SK-N-SH treated with all-trans-retinoic acid at 6 μM for 48 hours (cell line): ENCODE results near the gene RRM2.

Source experiments
- PATZ1 ChIP-seq: fragments of 250-450 bp; sonication (Bioruptor Pico); IDR thresholded peaks from 2 replicates; pipeline ENCODE4 v1.8.0; 2020; ENCODE audit warnings: mild to moderate bottlenecking, moderate library complexity, borderline replicate concordance
- ZFP30 ChIP-seq: fragments of 450-650 bp; formaldehyde crosslinking; IDR thresholded peaks from 2 replicates; pipeline ENCODE4 v1.5.0; 2022; ENCODE audit warnings: mild to moderate bottlenecking, moderate library complexity
- TF ChIP-seq, protein P1 (sequence below): fragments of 250-450 bp; sonication (Bioruptor Pico); IDR thresholded peaks from 2 replicates; pipeline ENCODE4 v1.5.1; 2020; ENCODE audit warnings: low read depth, mild to moderate bottlenecking, moderate library complexity

DNA sequence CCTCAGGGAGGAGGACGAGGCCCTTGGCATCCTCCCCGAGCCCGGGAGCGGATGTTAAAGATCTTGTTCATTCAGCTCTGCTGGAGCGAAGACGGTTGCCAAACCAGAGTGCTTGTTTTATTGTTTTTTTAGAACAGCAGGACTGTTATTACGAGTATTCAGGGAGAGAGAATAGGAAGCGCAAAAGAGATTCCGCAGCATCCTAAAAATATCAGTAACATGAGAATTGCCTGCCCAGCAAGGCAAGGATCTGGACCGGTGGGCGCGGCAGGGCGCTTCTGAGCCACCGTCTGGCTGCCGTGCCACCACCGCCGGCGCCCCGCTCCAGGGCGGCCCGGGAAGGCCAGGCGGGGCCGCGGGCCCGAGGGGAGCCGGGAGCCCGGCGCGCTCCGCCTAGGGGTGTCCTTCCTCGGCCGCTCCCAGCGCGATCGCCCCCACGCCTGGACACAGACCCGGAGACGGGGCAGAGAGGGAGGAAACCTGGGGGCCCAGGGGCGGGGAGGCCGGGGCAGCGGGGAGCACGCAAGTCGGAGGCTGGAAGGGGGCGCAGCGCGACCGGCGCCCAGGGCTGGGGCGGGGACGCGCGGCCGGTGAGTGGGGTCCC lies 43.2 kb upstream of the RRM2 start:
- no peak for TF ChIP-seq PATZ1 (CRISPR knock-in tag)
- TF ChIP-seq ZFP30 (CRISPR knock-in tag): no peak
- TF ChIP-seq, protein P1, sequence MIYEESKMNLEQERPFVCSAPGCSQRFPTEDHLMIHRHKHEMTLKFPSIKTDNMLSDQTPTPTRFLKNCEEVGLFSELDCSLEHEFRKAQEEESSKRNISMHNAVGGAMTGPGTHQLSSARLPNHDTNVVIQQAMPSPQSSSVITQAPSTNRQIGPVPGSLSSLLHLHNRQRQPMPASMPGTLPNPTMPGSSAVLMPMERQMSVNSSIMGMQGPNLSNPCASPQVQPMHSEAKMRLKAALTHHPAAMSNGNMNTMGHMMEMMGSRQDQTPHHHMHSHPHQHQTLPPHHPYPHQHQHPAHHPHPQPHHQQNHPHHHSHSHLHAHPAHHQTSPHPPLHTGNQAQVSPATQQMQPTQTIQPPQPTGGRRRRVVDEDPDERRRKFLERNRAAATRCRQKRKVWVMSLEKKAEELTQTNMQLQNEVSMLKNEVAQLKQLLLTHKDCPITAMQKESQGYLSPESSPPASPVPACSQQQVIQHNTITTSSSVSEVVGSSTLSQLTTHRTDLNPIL (CRISPR knock-in tag): no peak
